ENCODE results near the gene IVD. TPM values are rescaled to one million over a fixed set of nuclear protein-coding genes. Genes with fewer than 3 reads are reported as not detected.

The IVD gene
- total RNA-seq, 1 donor from 2014 or later: 56.2 TPM

GRCh38 chr15:40389824-40390595 lies 15.6 kb upstream of the IVD start:
- no peaks in the 10 kb centered on the region for H3K4me1 Mint-ChIP-seq (ENCODE audit: unreplicated experiment)
- H3K27ac Mint-ChIP-seq (ENCODE audit: unreplicated experiment): no peak overlapping the region
- no peaks in the 10 kb centered on the region for H3K9me3 Mint-ChIP-seq (ENCODE audit: unreplicated experiment)
- H3K4me3 Mint-ChIP-seq (ENCODE audit: unreplicated experiment): peak overlapping the region; percentile 47
- no peak for DNase-seq (ENCODE audit: low spot score)
- no peak for TF ChIP-seq CTCF (IDR thresholded peaks at IDR 0.05; ENCODE audit: unreplicated experiment)
- H3K36me3 Mint-ChIP-seq (ENCODE audit: low read depth, unreplicated experiment): peaks cover 40% of the 10 kb centered on the region
- no peaks in the 10 kb centered on the region for H3K27me3 Mint-ChIP-seq (ENCODE audit: unreplicated experiment)

GRCh38 chr15:40392986-40393948 lies 12.3 kb upstream of the IVD start:
- Mint-ChIP-seq H3K4me3 (ENCODE audit: unreplicated experiment) (peak overlapping the region; percentile 16), H3K9me3 (ENCODE audit: unreplicated experiment) (no peaks in the 10 kb centered on the region), H3K4me1 (ENCODE audit: unreplicated experiment) (no peaks in the 10 kb centered on the region), H3K27ac (ENCODE audit: unreplicated experiment) (no peak overlapping the region), H3K36me3 (ENCODE audit: low read depth, unreplicated experiment) (peaks cover 26% of the 10 kb centered on the region), H3K27me3 (ENCODE audit: unreplicated experiment) (peaks cover 2% of the 10 kb centered on the region)
- no peak for DNase-seq (ENCODE audit: low spot score)
- no peak for TF ChIP-seq CTCF (IDR thresholded peaks at IDR 0.05; ENCODE audit: unreplicated experiment)

GRCh38 chr15:40397688-40398412 lies 7.7 kb upstream of the IVD start:
- Mint-ChIP-seq H3K36me3 (ENCODE audit: low read depth, unreplicated experiment) (peaks cover 9% of the 10 kb centered on the region), H3K27ac (ENCODE audit: unreplicated experiment) (no peak overlapping the region), H3K27me3 (ENCODE audit: unreplicated experiment) (peaks cover 6% of the 10 kb centered on the region), H3K9me3 (ENCODE audit: unreplicated experiment) (no peaks in the 10 kb centered on the region), H3K4me1 (ENCODE audit: unreplicated experiment) (peaks cover 5% of the 10 kb centered on the region), H3K4me3 (ENCODE audit: unreplicated experiment) (no peak overlapping the region)
- no peak for TF ChIP-seq CTCF (IDR thresholded peaks at IDR 0.05; ENCODE audit: unreplicated experiment)
- DNase-seq (ENCODE audit: low spot score): no peak

- H3K36me3 Mint-ChIP-seq (ENCODE audit: low read depth, unreplicated experiment): peaks cover 3% of the 10 kb centered on the region
- no peak overlapping the region for H3K4me3 Mint-ChIP-seq (ENCODE audit: unreplicated experiment)
- H3K27ac Mint-ChIP-seq (ENCODE audit: unreplicated experiment): no peak overlapping the region
- peaks cover 6% of the 10 kb centered on the region for H3K27me3 Mint-ChIP-seq (ENCODE audit: unreplicated experiment)
- no peak for TF ChIP-seq CTCF (IDR thresholded peaks at IDR 0.05; ENCODE audit: unreplicated experiment)
- H3K9me3 Mint-ChIP-seq (ENCODE audit: unreplicated experiment): no peaks in the 10 kb centered on the region
- peaks cover 5% of the 10 kb centered on the region for H3K4me1 Mint-ChIP-seq (ENCODE audit: unreplicated experiment)
- no peak for DNase-seq (ENCODE audit: low spot score)
Measured at GRCh38 chr15:40398413-40398873, 7.2 kb upstream of the IVD start.
